ENCODE measurements around the gene CLMN.

GRCh38 chr14:95290871-95291431 is 28.8 kb downstream of the CLMN start:
- TF ChIP-seq ZNF507 (tag; conservative IDR thresholded peaks at IDR 0.05) (no peak), ZNF57 (CRISPR knock-in tag; IDR thresholded peaks at IDR 0.05) (no peak), NRF1 (conservative IDR thresholded peaks at IDR 0.05 in 1 of 2, IDR thresholded peaks at IDR 0.05 in 1 of 2) (no peak), CTCF (IDR thresholded peaks at IDR 0.05 in 2 of 3, conservative IDR thresholded peaks at IDR 0.05 in 1 of 3; ENCODE audit: insufficient read depth in 2 of 3, low read depth in 1 of 3, low read length in 3 of 3) (no peak), NCOR1 (IDR thresholded peaks at IDR 0.05) (no peak), ZFX (CRISPR knock-in tag; IDR thresholded peaks at IDR 0.05) (no peak), SIN3B (IDR thresholded peaks at IDR 0.05; ENCODE audit: low read depth) (no peak), HNRNPLL (IDR thresholded peaks at IDR 0.05; ENCODE audit: low read depth, low read length, poor library complexity, severe bottlenecking) (no peak), ZNF274 (IDR thresholded peaks at IDR 0.05; ENCODE audit: borderline replicate concordance, low read depth, low read length) (no peak), NCOA1 (IDR thresholded peaks at IDR 0.05; ENCODE audit: low read depth) (no peak), ZNF184 (CRISPR knock-in tag; IDR thresholded peaks at IDR 0.05) (no peak), RFX5 (IDR thresholded peaks at IDR 0.05; ENCODE audit: low read depth, low read length) (no peak)

Measured in K562 (cell line).